A673 (cell line): ENCODE measurements around the gene OR2V1. TPM values are rescaled to one million over a fixed set of nuclear protein-coding genes. Genes with fewer than 3 reads are reported as not detected.

Experiments
- BruUV-seq: library from RNA; stranded (reverse); fragments of 400-500 nt; replicated peaks from 2 replicates; lab custom pipeline; 2021; lab: Mats Ljungman, UMichigan
- CTCF ChIA-PET: fragments of 300-600 bp; sonication (Branson Sonifier 250); formaldehyde crosslinking; loops from one replicate; lab custom pipeline; 2022; ENCODE audit warnings: antibody characterized with exemption; lab: Charles Lee
- POLR2A ChIA-PET: fragments of 300-600 bp; sonication (Branson Sonifier 250); formaldehyde crosslinking; loops from one replicate; lab custom pipeline; 2022; ENCODE audit warnings: antibody characterized with exemption; ENCODE audit not compliant: low non-redundant PET; lab: Charles Lee
- DNase-seq: peaks from one replicate; pipeline ENCODE4 v3.0.0-alpha.2; 2015; ENCODE audit warnings: low spot score
- H3K27ac ChIP-seq: fragments of 200-600 bp; sonication (generic); 2 replicates; pipeline ENCODE4 v1.5.1; 2016; ENCODE audit warnings: mixed run types, low read depth, mild to moderate bottlenecking, mixed read lengths, antibody characterized with exemption, low read length; ENCODE audit not compliant: poor library complexity, severe bottlenecking
- H3K27me3 ChIP-seq: fragments of 200-600 bp; sonication (generic); replicated peaks from 2 replicates; pipeline ENCODE4 v1.6.1; 2017; ENCODE audit warnings: mixed run types, low read depth, mild to moderate bottlenecking, mixed read lengths, antibody characterized with exemption, low read length; ENCODE audit not compliant: insufficient read depth, poor library complexity
- H3K36me3 ChIP-seq: fragments of 200-600 bp; sonication (generic); 2 replicates; pipeline ENCODE4 v1.6.1; 2016; ENCODE audit warnings: mixed run types, mild to moderate bottlenecking, mixed read lengths, antibody characterized with exemption, low read length; ENCODE audit not compliant: insufficient read depth, poor library complexity, severe bottlenecking
- H3K4me1 ChIP-seq: fragments of 200-600 bp; sonication (generic); 2 replicates; pipeline ENCODE4 v1.6.1; 2017; ENCODE audit warnings: mixed run types, mild to moderate bottlenecking, mixed read lengths, antibody characterized with exemption, low read length; ENCODE audit not compliant: insufficient read depth, poor library complexity, severe bottlenecking
- H3K4me3 ChIP-seq: fragments of 200-600 bp; sonication (generic); 2 replicates; pipeline ENCODE4 v1.5.1; 2016; ENCODE audit warnings: low read depth, mixed run types, mild to moderate bottlenecking, mixed read lengths, low read length; ENCODE audit not compliant: poor library complexity, severe bottlenecking
- H3K9me3 ChIP-seq: fragments of 200-600 bp; sonication (generic); 2 replicates; pipeline ENCODE4 v1.6.1; 2016; ENCODE audit warnings: mixed run types, low read depth, mild to moderate bottlenecking, mixed read lengths, antibody characterized with exemption, low read length; ENCODE audit not compliant: poor library complexity, severe bottlenecking
- CTCF ChIP-seq: fragments of 300-800, 200-600 bp; sonication (generic); conservative IDR thresholded peaks from 2 replicates; pipeline ENCODE4 v1.5.1; 2017; ENCODE audit warnings: low read depth, mild to moderate bottlenecking, antibody characterized with exemption, low read length, moderate library complexity, mixed read lengths
- EZH2 ChIP-seq: fragments of 200-600 bp; sonication (generic); IDR thresholded peaks from 2 replicates; pipeline ENCODE4 v1.6.1; 2017; ENCODE audit warnings: borderline replicate concordance, low read depth, mild to moderate bottlenecking, mixed read lengths, antibody characterized with exemption, low read length; ENCODE audit not compliant: poor library complexity, severe bottlenecking
- intact Hi-C: fragments of 100-400 bp; cut with micrococcal nuclease; formaldehyde crosslinking; loops from one replicate; pipeline ENCODE4 v1.10.0; 2022; ENCODE audit not compliant: unreplicated experiment
- total RNA-seq: library from RNA; stranded (reverse); gene quantifications from 2 replicates; pipeline ENCODE4 v1.2.3, GENCODE V29; 2021

Gene OR2V1
- total RNA-seq, 1 experiment from 2014 or later: not detected

- ChIA-PET POLR2A (no interaction called here), CTCF (no interaction called here)
- peak overlapping the region; percentile 20 for H3K4me3 ChIP-seq
- H3K9me3 ChIP-seq: no peaks in the 10 kb centered on the region
- no peak for TF ChIP-seq CTCF
- no peak for TF ChIP-seq EZH2
- BruUV-seq: no TSS peak
- no peaks in the 10 kb centered on the region for H3K4me1 ChIP-seq
- no peaks in the 10 kb centered on the region for H3K36me3 ChIP-seq
- intact Hi-C loops: loop anchor here (1.0 kb wide), 1 partner anchor 11 kb away; no protein-coding TSS in a partner anchor
- peak; percentile 56 for DNase-seq
- no peaks in the 10 kb centered on the region for H3K27me3 ChIP-seq
- H3K27ac ChIP-seq: no peak overlapping the region
Measured at GRCh38 chr5:181173420-181174342, 42.7 kb upstream of the OR2V1 start.

GRCh38 chr5:181173027-181173419 is 42.1 kb upstream of the OR2V1 start:
- H3K9me3 ChIP-seq: no peaks in the 10 kb centered on the region
- BruUV-seq: no TSS peak
- H3K27ac ChIP-seq: no peak overlapping the region
- peak overlapping the region; percentile 20 for H3K4me3 ChIP-seq
- H3K36me3 ChIP-seq: no peaks in the 10 kb centered on the region
- intact Hi-C loops: loop anchor here (1.0 kb wide), 1 partner anchor 11 kb away; no protein-coding TSS in a partner anchor
- ChIA-PET CTCF (no interaction called here), POLR2A (no interaction called here)
- no peaks in the 10 kb centered on the region for H3K4me1 ChIP-seq
- H3K27me3 ChIP-seq: no peaks in the 10 kb centered on the region
- no peak for DNase-seq
- no peak for TF ChIP-seq CTCF
- no peak for TF ChIP-seq EZH2

GRCh38 chr5:181171782-181172181 is 40.8 kb upstream of the OR2V1 start:
- intact Hi-C loops: no loop called here
- H3K27ac ChIP-seq: no peak overlapping the region
- TF ChIP-seq EZH2 (no peak), CTCF (no peak)
- H3K4me3 ChIP-seq: no peak overlapping the region
- H3K9me3 ChIP-seq: no peaks in the 10 kb centered on the region
- no peaks in the 10 kb centered on the region for H3K4me1 ChIP-seq
- ChIA-PET CTCF (interaction anchor here (0.9 kb wide), 1 partner anchor 12 kb away, joined by 8 read pairs; no protein-coding TSS in a partner anchor), POLR2A (no interaction called here)
- BruUV-seq: no TSS peak
- H3K36me3 ChIP-seq: no peaks in the 10 kb centered on the region
- DNase-seq: no peak
- H3K27me3 ChIP-seq: no peaks in the 10 kb centered on the region
